A549 (cell line): Measurements from ENCODE around the gene VOPP1. TPM values are rescaled to one million over a fixed set of nuclear protein-coding genes. Genes with fewer than 3 reads are reported as not detected.

Source experiments
- ATAC-seq, 2 experiments: fragments of 200-7000 bp in 1 of 2; fragments of >200 bp in 1 of 2; cut with Nextera tagmentation in 1 of 2; cut with Tn5 transposase in 1 of 2; 3 replicates each; pipeline versions ENCODE4 v1.8.0 to v1.9.1; 2018 to 2020; ENCODE audit warnings: mild to moderate bottlenecking in 1 of 2, moderate library complexity in 1 of 2
- CTCF ChIA-PET: fragments of 300-600 bp; sonication (Branson Sonifier 250); formaldehyde crosslinking; extraction: SDS; loops from one replicate; lab custom pipeline; 2021; ENCODE audit warnings: antibody characterized with exemption, inconsistent platforms; lab: Yijun Ruan, JAX
- POLR2A ChIA-PET: fragments of 350-600 bp; formaldehyde crosslinking; extraction: SDS; loops from one replicate; lab custom pipeline; 2021; ENCODE audit warnings: antibody characterized with exemption, inconsistent platforms; lab: Yijun Ruan, JAX
- DNase-seq, 2 experiments: peaks; one replicate each; pipeline versions ENCODE4 v3.0.0 to v3.0.0-alpha.2; 2011 to 2016; ENCODE audit warnings: low read depth in 1 of 2, low spot score in 1 of 2
- FAIRE-seq: peaks from 2 replicates; lab custom pipeline; 2011; peaks lifted over from hg19 to GRCh38; lab: Jason Lieb, UNC
- H3K27ac ChIP-seq, 2 experiments: fragments of >200 bp; sonication (Bioruptor Twin); formaldehyde crosslinking; 3 replicates each; pipeline ENCODE4 v1.5.1; 2016 to 2017
- H3K4me1 ChIP-seq: fragments of >200 bp; sonication (Bioruptor Twin); formaldehyde crosslinking; 3 replicates; pipeline ENCODE4 v1.6.1; 2016
- H3K4me2 ChIP-seq: fragments of >200 bp; sonication (Bioruptor Twin); formaldehyde crosslinking; 3 replicates; pipeline ENCODE4 v1.6.1; 2016
- H3K4me3 ChIP-seq: fragments of >200 bp; sonication (Bioruptor Twin); formaldehyde crosslinking; 3 replicates; pipeline ENCODE4 v1.5.1; 2016
- H3K9me3 ChIP-seq: fragments of >200 bp; sonication (Bioruptor Twin); formaldehyde crosslinking; 3 replicates; pipeline ENCODE4 v1.6.1; 2016
- ATOH8 ChIP-seq: fragments of 250-450 bp; sonication (Bioruptor Pico); IDR thresholded peaks from 2 replicates; pipeline ENCODE4 v1.5.0; 2020; ENCODE audit warnings: low read depth, mild to moderate bottlenecking, moderate library complexity
- BHLHE40 ChIP-seq: IDR thresholded peaks from 2 replicates; pipeline ENCODE4 v1.6.1; 2012; ENCODE audit warnings: low read depth, low read length, inconsistent platforms
- CTCF ChIP-seq: fragments of >200 bp; sonication (Bioruptor Twin); formaldehyde crosslinking; IDR thresholded peaks from 3 replicates; pipeline ENCODE4 v1.5.1; 2016
- FOXS1 ChIP-seq: fragments of 250-450 bp; sonication (Bioruptor Pico); IDR thresholded peaks from 2 replicates; pipeline ENCODE4 v1.5.0; 2020; ENCODE audit warnings: mild to moderate bottlenecking, moderate library complexity
- HES2 ChIP-seq: fragments of >200 bp; sonication (Bioruptor Twin); formaldehyde crosslinking; IDR thresholded peaks from 2 replicates; pipeline ENCODE4 v1.6.1; 2016
- HMGXB4 ChIP-seq: fragments of 250-450 bp; sonication (Bioruptor Pico); IDR thresholded peaks from 2 replicates; pipeline ENCODE4 v1.5.0; 2021; ENCODE audit warnings: mild to moderate bottlenecking, moderate library complexity, borderline replicate concordance
- MAX ChIP-seq: IDR thresholded peaks from 2 replicates; pipeline ENCODE4 v1.6.1; 2012
- MAZ ChIP-seq: fragments of 150-350 bp; IDR thresholded peaks from 2 replicates; pipeline ENCODE4 v1.6.1; 2014; ENCODE audit warnings: antibody characterized with exemption, low read depth, low read length, borderline replicate concordance
- NPAS2 ChIP-seq: fragments of 250-450 bp; sonication (Bioruptor Pico); IDR thresholded peaks from 2 replicates; pipeline ENCODE4 v1.8.0; 2022; ENCODE audit warnings: mild to moderate bottlenecking, moderate library complexity, borderline replicate concordance
- NR3C1 ChIP-seq: fragments of >200 bp; sonication (Bioruptor Twin); formaldehyde crosslinking; IDR thresholded peaks from 3 replicates; pipeline ENCODE4 v1.6.1; 2017
- PHF8 ChIP-seq: fragments of 200-600 bp; sonication (generic); IDR thresholded peaks from 2 replicates; pipeline ENCODE4 v1.6.1; 2016; ENCODE audit warnings: low read depth, mild to moderate bottlenecking, antibody characterized with exemption, moderate library complexity, borderline replicate concordance
- RAD21 ChIP-seq, 2 experiments: fragments of >200 bp in 1 of 2; sonication (Bioruptor Twin) in 1 of 2; formaldehyde crosslinking in 1 of 2; IDR thresholded peaks in 1 of 2; conservative IDR thresholded peaks in 1 of 2; 2 replicates in 1 of 2; 3 replicates in 1 of 2; pipeline ENCODE4 v1.6.1; 2012 to 2018; ENCODE audit warnings: inconsistent platforms in 1 of 2
- RARB ChIP-seq: fragments of 250-450 bp; sonication (Bioruptor Pico); IDR thresholded peaks from 2 replicates; pipeline ENCODE4 v1.8.0; 2021; ENCODE audit warnings: mild to moderate bottlenecking, moderate library complexity
- SMC3 ChIP-seq: fragments of >200 bp; sonication (Bioruptor Twin); formaldehyde crosslinking; IDR thresholded peaks from 3 replicates; pipeline ENCODE4 v1.6.1; 2018; ENCODE audit warnings: inconsistent platforms
- TP53 ChIP-seq: fragments of 250-450 bp; sonication (Bioruptor Pico); IDR thresholded peaks from 2 replicates; pipeline ENCODE4 v1.5.0; 2021; ENCODE audit warnings: mild to moderate bottlenecking, moderate library complexity
- USF2 ChIP-seq: fragments of 450-650 bp; IDR thresholded peaks from 2 replicates; pipeline ENCODE4 v1.6.1; 2014; ENCODE audit warnings: antibody characterized with exemption
- ZC3H11A ChIP-seq: fragments of 450-650 bp; IDR thresholded peaks from 2 replicates; pipeline ENCODE4 v1.6.1; 2014; ENCODE audit warnings: antibody characterized with exemption, mild to moderate bottlenecking
- WGBS: methylation state at CpG from one replicate; pipeline ENCODE4 v1.1.6; 2017; ENCODE audit errors: missing lambda C conversion rate; 5-methylcytosine and 5-hydroxymethylcytosine counted together
- polyA plus RNA-seq, 4 experiments: library from polyadenylated mRNA; depleted of rRNA in 3 of 4; stranded (reverse); fragments of >200 nt; fragmentation: RNase III in 1 of 4; extraction: RNeasy Plus Mini Kit Qiagen cat#74134 plus additional on column Dnase treatment in 1 of 4; gene quantifications; 2 replicates in 3 of 4; 3 replicates in 1 of 4; pipeline ENCODE4 v1.2.3, GENCODE V29; 2011 to 2017

The VOPP1 gene
- polyA plus RNA-seq, 2 of the 4 experiments (the other 2 are of a cell fraction): 68.1 to 73.4 TPM

GRCh38 chr7:55435466-55435865 lies 136.8 kb downstream of the VOPP1 start:
- WGBS: 67% methylated on average over 10 of the region's 10 CpGs
- CTCF ChIA-PET: interaction anchor here (1.3 kb wide), 1 partner anchor 20 kb away, joined by 4 read pairs; no protein-coding TSS in a partner anchor
- Histone ChIP-seq H3K9me3 (no peaks in the 10 kb centered on the region), H3K27ac (no peak overlapping the region), H3K4me3 (no peak overlapping the region)
- ATAC-seq: no peak; a peak in 1 of 6 replicates
- DNase-seq: no peak
- TF ChIP-seq TP53 (CRISPR knock-in tag) (no peak), PHF8 (no peak), CTCF (no peak), HMGXB4 (CRISPR knock-in tag) (no peak), ATOH8 (no peak), RAD21 (conservative IDR thresholded peaks at IDR 0.05 in 1 of 2, IDR thresholded peaks at IDR 0.05 in 1 of 2) (no peak)
- TF ChIP-seq, all 56 proteins: peak for 0
- no peak for FAIRE-seq
- POLR2A ChIA-PET: no interaction called here
- no peak overlapping the region for H3K4me2 ChIP-seq
- no peaks in the 10 kb centered on the region for H3K4me1 ChIP-seq

- H3K27ac ChIP-seq: no peak overlapping the region
- no peaks in the 10 kb centered on the region for H3K9me3 ChIP-seq
- no peaks in the 10 kb centered on the region for H3K4me1 ChIP-seq
- H3K4me3 ChIP-seq: no peak overlapping the region
- H3K4me2 ChIP-seq: no peak overlapping the region
- FAIRE-seq (no peak), DNase-seq (peak; percentile 53 to 62), ATAC-seq (peak; percentile 60 to 86; a peak in 4 of 6 replicates)
- ChIA-PET POLR2A (no interaction called here), CTCF (interaction anchor here (0.5 to 4.0 kb wide), 14 partner anchors 9 to 635 kb away, joined by 3 to 16 read pairs (median 3); partner anchors contain the start of gene NIPSNAP2)
- 0 out of 2 replicates have a peak, but pooled peaks have one; percentile 15 for TF ChIP-seq MAX
- TF ChIP-seq SMC3: peak; percentile 55
- no peak for TF ChIP-seq ZC3H11A
- TF ChIP-seq CTCF: peak; percentile 57
- TF ChIP-seq HES2: no peak
- TF ChIP-seq FOXS1 (CRISPR knock-in tag): no peak
- 0 out of 2 replicates have a peak, but pooled peaks have one; percentile 15 for TF ChIP-seq NPAS2 (CRISPR knock-in tag)
- TF ChIP-seq MAZ: no peak
- peak; percentile 68 to 69 for TF ChIP-seq RAD21 (conservative IDR thresholded peaks at IDR 0.05 in 1 of 2, IDR thresholded peaks at IDR 0.05 in 1 of 2)
- no peak for TF ChIP-seq RARB (CRISPR knock-in tag)
- no peak for TF ChIP-seq USF2
- no peak for TF ChIP-seq ATOH8
- no peak for TF ChIP-seq BHLHE40
- TF ChIP-seq NR3C1: no peak
- 63% methylated on average over 12 of the region's 13 CpGs for WGBS
Measured at GRCh38 chr7:55432939-55433784, 139.1 kb downstream of the VOPP1 start.
